GM19239 (cell line): ENCODE results near the gene CALHM4.
A peak's percentile ranks its signal among the peaks of the same experiment; 100 is the strongest.

Source experiments
- DNase-seq: peaks from one replicate; pipeline ENCODE4 v3.0.0; 2011; ENCODE audit warnings: low spot score; ENCODE audit not compliant: insufficient read length
- FAIRE-seq: peaks from 2 replicates; lab custom pipeline; 2011; peaks lifted over from hg19 to GRCh38; lab: Jason Lieb, UNC

The CALHM4 gene, protein sequence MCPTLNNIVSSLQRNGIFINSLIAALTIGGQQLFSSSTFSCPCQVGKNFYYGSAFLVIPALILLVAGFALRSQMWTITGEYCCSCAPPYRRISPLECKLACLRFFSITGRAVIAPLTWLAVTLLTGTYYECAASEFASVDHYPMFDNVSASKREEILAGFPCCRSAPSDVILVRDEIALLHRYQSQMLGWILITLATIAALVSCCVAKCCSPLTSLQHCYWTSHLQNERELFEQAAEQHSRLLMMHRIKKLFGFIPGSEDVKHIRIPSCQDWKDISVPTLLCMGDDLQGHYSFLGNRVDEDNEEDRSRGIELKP

GRCh38 chr6:116553451-116553850 lies at the start of gene CALHM4:
TSS of gene CALHM4 (plus strand) at chr6:116553751. CDS start at chr6:116553794, 43 bp downstream.
- no peak for DNase-seq
- FAIRE-seq, result no peak

- FAIRE-seq (no peak), DNase-seq (no peak)
These were observed 46.2 kb upstream of the CALHM4 start for GRCh38 chr6:116507324-116507723.

GRCh38 chr6:116508527-116508926 lies 45.0 kb upstream of the CALHM4 start:
- no peak for DNase-seq

DNA sequence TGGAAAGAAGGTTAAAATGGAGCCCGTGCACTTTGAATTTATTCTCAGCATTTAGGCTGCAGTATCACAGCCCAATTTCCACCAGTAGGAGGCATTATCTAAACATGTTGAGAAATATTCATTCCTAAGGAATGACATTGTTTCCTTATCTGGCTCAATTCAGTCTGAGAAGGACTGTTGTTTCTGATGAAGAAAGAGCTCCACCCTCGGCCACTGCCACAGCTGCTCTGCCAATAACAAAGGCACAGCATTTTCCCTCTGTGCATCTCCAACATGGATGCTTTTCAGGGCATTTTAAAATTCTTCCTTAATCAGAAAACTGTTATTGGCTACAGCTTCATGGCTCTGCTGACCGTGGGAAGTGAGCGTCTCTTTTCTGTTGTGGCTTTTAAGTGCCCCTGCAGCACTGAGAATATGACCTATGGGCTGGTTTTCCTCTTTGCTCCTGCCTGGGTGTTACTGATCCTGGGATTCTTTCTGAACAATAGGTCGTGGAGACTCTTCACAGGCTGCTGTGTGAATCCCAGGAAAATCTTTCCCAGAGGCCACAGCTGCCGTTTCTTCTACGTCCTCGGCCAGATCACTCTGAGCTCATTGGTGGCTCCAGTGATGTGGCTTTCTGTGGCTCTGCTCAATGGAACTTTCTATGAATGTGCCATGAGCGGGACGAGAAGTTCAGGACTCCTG lies 42.0 kb upstream of the CALHM4 start, which contains the start of gene CALHM5:
Gene CALHM5 (plus strand): TSS at position 216 of the 687 bp plus-strand sequence. CDS start 58 bp downstream, at position 274.
- DNase-seq (no peak), FAIRE-seq (peak; percentile 31)

More at GRCh38 chr6:116508527-116508926, 45.0 kb upstream of the CALHM4 start:
- FAIRE-seq, result no peak

- peak; percentile 80 for FAIRE-seq
These were observed 41.4 kb upstream of the CALHM4 start for GRCh38 chr6:116512111-116512559.

GRCh38 chr6:116512734-116513133 lies 40.8 kb upstream of the CALHM4 start:
- FAIRE-seq (no peak), DNase-seq (no peak)

More at GRCh38 chr6:116512111-116512559, 41.4 kb upstream of the CALHM4 start:
- DNase-seq, result peak; percentile 3

- no peak for DNase-seq
- FAIRE-seq, result no peak
These were observed 40.2 kb upstream of the CALHM4 start for GRCh38 chr6:116513224-116513875.

- FAIRE-seq (no peak), DNase-seq (no peak)
These were observed 39.4 kb upstream of the CALHM4 start for GRCh38 chr6:116514111-116514510.

- no peak for FAIRE-seq
These were observed 38.4 kb upstream of the CALHM4 start for GRCh38 chr6:116515141-116515540.

DNA sequence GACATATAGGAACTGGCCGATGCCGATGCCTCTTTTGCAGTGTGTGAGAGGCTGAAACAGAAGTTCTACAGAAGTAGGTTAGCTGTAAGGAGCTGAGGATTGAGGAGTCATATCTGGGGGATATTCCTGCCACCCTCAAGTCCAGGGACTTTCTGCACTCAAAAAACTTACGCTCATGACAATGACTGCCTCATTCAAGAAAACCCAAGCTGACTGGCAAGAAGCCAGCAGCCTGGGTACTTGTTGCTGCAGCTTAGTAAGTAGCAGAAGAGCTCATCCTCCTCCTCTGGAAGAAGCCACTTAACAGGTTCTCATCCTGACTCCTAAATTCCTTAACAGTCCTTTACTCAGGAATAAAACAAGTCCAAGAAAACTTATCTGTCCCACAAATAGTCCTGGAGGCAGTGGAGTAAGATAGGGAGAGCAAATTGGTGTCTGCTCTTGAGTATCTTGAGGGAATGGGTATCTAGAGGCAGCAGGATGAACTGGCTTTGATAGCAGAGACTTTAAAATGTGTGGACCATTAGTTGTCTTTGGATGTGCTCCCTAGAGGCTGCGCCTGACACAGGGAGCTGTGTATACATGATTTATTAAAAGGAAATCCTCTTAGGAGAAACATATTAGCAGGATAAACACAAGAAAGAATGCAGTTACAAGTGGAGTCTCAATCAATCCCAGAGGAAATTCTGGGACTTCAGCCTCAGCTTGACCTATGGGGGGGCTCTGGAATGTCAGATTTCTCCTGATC lies 34.8 kb upstream of the CALHM4 start:
- FAIRE-seq (no peak), DNase-seq (no peak)

More at GRCh38 chr6:116515141-116515540, 38.4 kb upstream of the CALHM4 start:
- no peak for DNase-seq

- no peak for DNase-seq
- FAIRE-seq, result no peak
These were observed 30.7 kb upstream of the CALHM4 start for GRCh38 chr6:116522896-116523295.

DNA sequence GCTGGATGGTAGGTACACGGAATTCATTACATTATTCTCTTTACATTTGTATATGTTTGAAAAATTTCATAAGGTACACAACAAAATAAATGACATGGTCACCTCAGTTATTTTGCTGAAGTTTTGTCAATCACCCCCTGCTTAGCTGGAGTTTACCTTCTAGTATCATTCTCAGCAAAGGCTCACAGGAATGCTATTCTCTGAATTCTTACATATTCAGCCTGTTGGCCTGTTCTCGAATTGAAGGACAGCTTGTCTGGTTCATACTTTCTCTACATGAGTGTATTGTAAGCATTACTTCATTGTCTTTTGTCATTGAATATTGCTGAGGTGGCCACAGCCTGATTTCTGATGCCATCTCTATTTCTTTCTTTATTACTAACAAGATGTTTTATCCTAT lies 29.3 kb upstream of the CALHM4 start:
- no peak for DNase-seq
- no peak for FAIRE-seq

- no peak for DNase-seq
- no peak for FAIRE-seq
These were observed 25.4 kb upstream of the CALHM4 start for GRCh38 chr6:116528133-116528532.

DNA sequence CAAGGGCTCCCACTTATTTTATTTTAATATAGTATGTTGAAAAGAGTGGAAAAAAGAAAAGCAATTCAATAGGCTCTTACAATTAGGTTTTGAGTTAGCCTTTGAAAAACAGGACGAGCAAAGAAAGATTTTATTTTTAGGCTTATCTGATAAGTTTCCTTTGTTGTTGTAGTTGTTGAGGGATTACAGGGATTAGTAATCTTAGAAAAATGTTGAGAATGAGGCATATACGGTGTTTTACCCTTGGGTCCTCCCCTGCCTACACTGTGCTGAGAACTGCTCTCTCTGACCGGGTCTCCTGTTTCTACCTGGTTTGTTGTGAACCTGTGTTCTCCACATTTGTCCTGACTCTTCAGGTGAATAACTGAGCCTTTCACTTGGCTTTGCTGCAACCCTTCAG lies 24.8 kb upstream of the CALHM4 start:
- FAIRE-seq, result no peak
- DNase-seq, result no peak

DNA sequence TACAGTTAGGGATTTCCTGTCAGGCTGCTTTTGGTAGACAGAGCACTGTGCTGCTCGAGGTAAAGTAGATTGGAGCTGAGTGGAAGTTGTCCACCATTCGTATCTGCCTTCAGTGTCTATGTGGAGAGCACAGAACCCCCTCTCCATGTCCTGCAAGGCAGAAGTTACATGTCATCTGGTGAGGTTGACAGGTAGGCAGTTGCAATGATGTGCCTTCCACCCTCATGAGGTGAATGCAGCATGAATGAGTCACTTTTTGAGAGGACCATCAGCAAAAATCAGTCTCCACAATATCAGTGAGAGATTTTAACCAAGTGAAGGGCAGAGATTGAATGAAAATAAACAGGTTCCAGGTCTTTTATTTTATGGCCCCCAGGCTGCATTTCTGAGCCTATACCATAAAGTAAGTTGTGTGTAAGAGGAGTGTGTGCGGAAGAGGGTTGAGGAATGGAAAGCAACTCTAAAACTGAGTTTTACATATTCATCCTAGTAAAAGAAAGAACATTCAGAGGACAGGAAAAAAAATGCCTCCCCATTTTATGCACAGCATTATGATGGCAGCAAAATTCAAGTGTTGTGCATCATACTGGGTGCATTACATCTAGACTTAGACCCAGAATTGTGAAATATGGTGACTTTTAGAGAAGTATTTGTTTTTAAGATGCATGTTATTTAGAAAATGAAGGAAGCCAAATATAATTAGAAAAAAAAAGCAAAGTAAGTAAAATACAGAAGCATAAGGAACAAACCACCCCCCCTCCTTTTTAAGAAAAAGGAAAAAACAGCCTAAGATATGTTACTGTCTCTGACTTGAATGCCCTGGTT lies 23.9 kb upstream of the CALHM4 start:
- FAIRE-seq (peak; percentile 42), DNase-seq (no peak)

DNA sequence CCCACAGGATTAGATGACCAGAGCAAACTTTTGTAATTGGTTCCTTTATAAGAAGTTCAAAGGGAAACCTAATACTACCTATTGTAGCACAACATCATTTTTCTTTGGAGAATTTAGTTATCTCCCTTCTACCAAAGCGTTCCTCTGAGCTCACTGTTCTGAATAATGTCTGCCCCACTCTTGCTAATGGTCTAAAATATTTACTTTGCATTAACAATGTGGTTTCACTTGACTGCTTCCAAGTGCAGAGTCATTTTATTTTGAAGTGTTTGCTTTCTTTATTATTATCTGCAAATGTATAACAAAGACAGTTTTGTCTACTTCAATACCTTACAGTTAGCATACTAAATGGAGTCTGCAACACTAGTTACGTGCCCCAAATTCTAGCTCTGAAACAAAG lies 23.1 kb upstream of the CALHM4 start:
- FAIRE-seq, result no peak

GRCh38 chr6:116531675-116532570 lies 21.6 kb upstream of the CALHM4 start:
- peak; percentile 13 for DNase-seq
- FAIRE-seq, result peak; percentile 47

More for the DNA sequence above, 23.1 kb upstream of the CALHM4 start:
- DNase-seq, result no peak

DNA sequence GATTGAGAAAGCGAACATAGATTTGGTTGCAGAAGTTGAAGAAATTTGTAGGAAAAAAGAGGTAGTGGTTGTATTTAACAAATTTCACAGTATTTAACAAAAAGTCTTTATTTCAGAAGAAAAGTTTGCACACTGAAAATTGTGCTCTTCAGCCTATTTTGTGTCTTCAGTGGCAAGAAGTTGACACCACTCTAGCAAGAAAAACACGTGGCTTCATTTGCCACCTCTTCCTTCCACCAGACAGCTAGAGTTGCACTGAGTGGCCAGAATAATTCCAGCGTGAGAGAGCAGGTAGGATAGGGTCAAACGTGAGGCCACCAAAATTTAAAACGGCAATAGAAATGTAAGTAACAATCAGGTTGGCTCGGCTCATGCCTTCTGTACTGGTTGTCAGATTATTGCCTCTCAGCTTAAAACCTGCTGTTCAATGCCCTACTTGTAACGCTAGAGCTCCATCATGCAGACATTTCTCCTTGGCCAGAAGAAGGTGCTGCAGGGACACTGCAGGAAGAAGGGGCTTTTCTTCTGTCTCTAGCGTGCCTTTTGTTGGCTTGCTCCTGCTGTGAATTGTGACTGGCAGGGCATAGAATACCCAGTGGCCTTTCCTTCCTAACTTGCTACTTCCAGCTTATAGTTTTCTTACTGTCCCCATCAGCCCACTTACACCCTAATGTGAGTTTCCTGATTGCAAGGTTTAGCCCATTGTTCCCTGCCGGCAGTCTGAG lies 20.2 kb upstream of the CALHM4 start:
- DNase-seq (no peak), FAIRE-seq (no peak)
